Hepatocyte (in vitro differentiated cells): ENCODE measurements around the gene FYTTD1. TPM values are rescaled to one million over a fixed set of nuclear protein-coding genes. Genes with fewer than 3 reads are reported as not detected.

Experiments
- DNase-seq: peaks from one replicate; pipeline ENCODE4 v3.0.0-alpha.2; 2016; ENCODE audit warnings: low spot score
- H2AFZ ChIP-seq: fragments of 200-600 bp; sonication (generic); 2 replicates; pipeline ENCODE4 v1.6.0; 2016; ENCODE audit warnings: antibody characterized with exemption, mild to moderate bottlenecking
- H3K27ac ChIP-seq: fragments of 200-600 bp; sonication (generic); 2 replicates; pipeline ENCODE4 v1.5.1; 2016; ENCODE audit warnings: mild to moderate bottlenecking
- H3K27me3 ChIP-seq: fragments of 200-600 bp; sonication (generic); 2 replicates; pipeline ENCODE4 v1.6.1; 2016
- H3K36me3 ChIP-seq: fragments of 200-600 bp; sonication (generic); replicated peaks from 2 replicates; pipeline ENCODE4 v1.5.1; 2016; ENCODE audit warnings: low read depth; ENCODE audit not compliant: insufficient read depth
- H3K4me1 ChIP-seq: fragments of 200-600 bp; sonication (generic); 2 replicates; pipeline ENCODE4 v1.5.1; 2016; ENCODE audit warnings: mild to moderate bottlenecking, moderate library complexity; ENCODE audit not compliant: insufficient read depth
- H3K4me2 ChIP-seq: fragments of 200-600 bp; sonication (generic); 2 replicates; pipeline ENCODE4 v1.6.0; 2016
- H3K4me3 ChIP-seq: fragments of 200-600 bp; sonication (generic); 2 replicates; pipeline ENCODE4 v1.5.1; 2016; ENCODE audit warnings: mild to moderate bottlenecking
- H3K79me2 ChIP-seq: fragments of 200-600 bp; sonication (generic); 2 replicates; pipeline ENCODE4 v1.6.0; 2017; ENCODE audit warnings: mild to moderate bottlenecking
- H3K9me2 ChIP-seq: fragments of 200-600 bp; sonication (generic); replicated peaks from 2 replicates; pipeline ENCODE4 v1.6.0; 2017; ENCODE audit warnings: mild to moderate bottlenecking; ENCODE audit not compliant: insufficient read depth
- H3K9me3 ChIP-seq: fragments of 200-600 bp; sonication (generic); 2 replicates; pipeline ENCODE4 v1.5.1; 2016; ENCODE audit warnings: low read depth, mild to moderate bottlenecking
- H4K20me1 ChIP-seq: fragments of 200-600 bp; sonication (generic); 2 replicates; pipeline ENCODE4 v1.6.0; 2016; ENCODE audit warnings: mild to moderate bottlenecking; ENCODE audit not compliant: insufficient read depth, poor library complexity, severe bottlenecking
- CTCF ChIP-seq: fragments of 200-600 bp; sonication (generic); IDR thresholded peaks from 2 replicates; pipeline ENCODE4 v1.5.1; 2016; ENCODE audit warnings: antibody characterized with exemption, mild to moderate bottlenecking; ENCODE audit not compliant: poor library complexity
- EZH2 ChIP-seq: fragments of 200-600 bp; sonication (generic); IDR thresholded peaks from 2 replicates; pipeline ENCODE4 v1.6.1; 2016; ENCODE audit warnings: antibody characterized with exemption, mild to moderate bottlenecking, borderline replicate concordance
- EZH2phosphoT487 ChIP-seq: fragments of 200-600 bp; sonication (generic); IDR thresholded peaks from one replicate; pipeline ENCODE4 v1.6.1; 2018; ENCODE audit warnings: antibody characterized with exemption, mild to moderate bottlenecking, low read depth, moderate library complexity; ENCODE audit not compliant: unreplicated experiment, severe bottlenecking
- WGBS: methylation state at CpG from one replicate; pipeline ENCODE4 v1.1.6; 2016; ENCODE audit warnings: low lambda C conversion rate; ENCODE audit errors: missing lambda C conversion rate; 5-methylcytosine and 5-hydroxymethylcytosine counted together
- polyA plus RNA-seq: library from polyadenylated mRNA; unstranded; fragments of >200 nt; fragmentation: Nextera tagmentation; extraction: Ambion mirVana; gene quantifications from 2 replicates; pipeline ENCODE4 v1.2.1, GENCODE V29; 2016
- total RNA-seq: library from RNA; depleted of rRNA; stranded (reverse); fragments of >200 nt; gene quantifications from 2 replicates; pipeline ENCODE4 v1.2.3, GENCODE V29; 2014

Gene FYTTD1
- total and polyA plus RNA-seq, 2 experiments from 2014 or later, result 32.1 to 51.0 TPM

- Histone ChIP-seq H3K36me3 (no peaks in the 10 kb centered on the region), H3K79me2 (no peaks in the 10 kb centered on the region), H3K4me2 (no peak overlapping the region), H3K27me3 (no peaks in the 10 kb centered on the region), H3K27ac (no peak overlapping the region), H3K9me3 (no peaks in the 10 kb centered on the region), H3K4me1 (no peaks in the 10 kb centered on the region), H3K9me2 (no peaks in the 10 kb centered on the region), H3K4me3 (no peak overlapping the region), H4K20me1 (no peaks in the 10 kb centered on the region), H2AFZ (no peak overlapping the region)
- TF ChIP-seq EZH2 (no peak), EZH2phosphoT487 (no peak), CTCF (no peak)
- DNase-seq, result no peak
- WGBS, result 80% methylated on average over 3 of the region's 3 CpGs
Measured at GRCh38 chr3:197742787-197743186, 6.9 kb upstream of the FYTTD1 start.

GRCh38 chr3:197746209-197746608, 3.5 kb upstream of the FYTTD1 start:
- DNase-seq, result no peak
- TF ChIP-seq CTCF, result no peak
- TF ChIP-seq EZH2, result no peak
- no peak for TF ChIP-seq EZH2phosphoT487
- H3K27ac ChIP-seq, result no peak overlapping the region
- H3K4me2 ChIP-seq, result no peak overlapping the region
- H3K36me3 ChIP-seq, result no peaks in the 10 kb centered on the region
- no peaks in the 10 kb centered on the region for H3K9me3 ChIP-seq
- whole genome bisulfite sequencing, result 80% methylated on average over 3 of the region's 3 CpGs
- no peak overlapping the region for H2AFZ ChIP-seq
- no peaks in the 10 kb centered on the region for H3K27me3 ChIP-seq
- no peak overlapping the region for H3K4me3 ChIP-seq
- peaks cover 5% of the 10 kb centered on the region for H4K20me1 ChIP-seq
- no peaks in the 10 kb centered on the region for H3K4me1 ChIP-seq
- H3K79me2 ChIP-seq, result peaks cover 2% of the 10 kb centered on the region
- no peaks in the 10 kb centered on the region for H3K9me2 ChIP-seq

- no peak overlapping the region for H3K27ac ChIP-seq
- no peaks in the 10 kb centered on the region for H3K36me3 ChIP-seq
- 80% methylated on average over 4 of the region's 4 CpGs for WGBS
- peaks cover 3% of the 10 kb centered on the region for H3K4me1 ChIP-seq
- peaks cover 12% of the 10 kb centered on the region for H4K20me1 ChIP-seq
- DNase-seq, result no peak
- no peak for TF ChIP-seq EZH2phosphoT487
- TF ChIP-seq EZH2, result no peak
- TF ChIP-seq CTCF, result no peak
- no peak overlapping the region for H3K4me3 ChIP-seq
- H3K4me2 ChIP-seq, result no peak overlapping the region
- no peak overlapping the region for H2AFZ ChIP-seq
- H3K9me3 ChIP-seq, result no peaks in the 10 kb centered on the region
- H3K9me2 ChIP-seq, result no peaks in the 10 kb centered on the region
- H3K27me3 ChIP-seq, result no peaks in the 10 kb centered on the region
- H3K79me2 ChIP-seq, result peaks cover 9% of the 10 kb centered on the region
Measured at GRCh38 chr3:197746801-197747237, 2.9 kb upstream of the FYTTD1 start.
